SIG-M5 treated with dmso at 0.1 percent for 504 hours (cell line): Measurements from ENCODE around the gene MTA2.

Source experiments
- DNase-seq: peaks from one replicate; lab custom pipeline; 2025; ENCODE audit not compliant: unreplicated experiment; lab: John Stamatoyannopoulos, UW

Gene MTA2

GRCh38 chr11:62612366-62613290 lies 11.0 kb upstream of the MTA2 start, which contains the start of the genes EML3 and ROM1:
Gene EML3 (minus strand): TSS chr11:62612775. CDS start chr11:62612457, 318 bp downstream.
Gene ROM1 (plus strand): TSS chr11:62613257. CDS start chr11:62613282, 25 bp downstream.
- peak; percentile 66 for DNase-seq

DNA sequence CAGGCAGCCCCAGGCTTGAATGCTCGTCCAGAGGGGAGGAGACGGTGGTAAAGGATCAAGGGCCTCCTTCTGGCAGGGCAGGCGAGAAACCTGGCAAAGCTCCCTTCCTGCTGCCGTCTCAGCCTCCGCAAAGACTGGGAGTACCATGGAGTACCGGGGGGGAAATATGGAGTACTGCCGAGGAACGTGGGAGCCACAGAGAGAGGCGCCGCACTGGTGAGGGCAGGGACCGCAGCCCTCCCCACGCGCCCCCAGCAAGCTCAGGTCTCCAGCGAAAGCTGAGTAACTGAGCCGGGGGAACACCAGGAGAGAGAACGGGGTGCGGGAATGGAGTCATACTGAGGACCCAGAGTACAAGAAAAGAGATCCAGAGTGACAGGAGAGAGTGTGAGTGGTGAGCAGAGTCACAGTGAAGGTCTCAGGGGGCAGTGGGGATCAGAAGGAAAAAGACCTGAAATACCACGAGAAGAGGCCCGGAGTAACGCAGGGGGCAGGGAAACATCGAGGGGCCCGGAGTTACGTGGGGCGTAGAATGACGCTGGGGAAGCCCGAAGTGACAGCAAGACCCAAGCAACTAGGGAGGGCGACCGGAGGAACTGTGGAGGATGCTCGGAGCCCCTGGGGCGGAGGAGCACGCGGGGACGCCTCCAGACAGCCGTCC lies 10.2 kb upstream of the MTA2 start:
- peak; percentile 54 for DNase-seq

GRCh38 chr11:62610814-62611704 lies 9.4 kb upstream of the MTA2 start:
- DNase-seq = no peak

- DNase-seq = no peak
These were observed 8.7 kb upstream of the MTA2 start for GRCh38 chr11:62610403-62610802.

DNA sequence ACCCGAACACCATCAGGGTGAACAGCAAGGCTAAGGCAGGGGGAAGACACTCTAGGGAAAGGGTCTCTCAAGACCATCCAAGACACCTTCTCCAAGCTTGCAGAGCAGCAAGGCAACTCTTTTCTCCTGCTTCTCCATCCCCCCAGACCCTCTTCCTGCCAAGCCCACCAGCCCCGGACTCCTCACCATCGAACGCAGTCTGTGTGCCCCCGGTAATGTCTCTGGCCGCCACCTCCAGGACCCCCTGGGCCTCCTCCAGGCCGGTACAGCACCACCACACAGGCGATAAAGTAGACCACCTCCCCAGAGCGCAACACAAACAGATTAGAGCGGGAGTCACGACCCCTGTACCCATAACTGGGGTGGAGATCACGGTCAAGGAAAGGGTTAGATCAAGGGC lies 7.1 kb upstream of the MTA2 start:
- no peak for DNase-seq

DNA sequence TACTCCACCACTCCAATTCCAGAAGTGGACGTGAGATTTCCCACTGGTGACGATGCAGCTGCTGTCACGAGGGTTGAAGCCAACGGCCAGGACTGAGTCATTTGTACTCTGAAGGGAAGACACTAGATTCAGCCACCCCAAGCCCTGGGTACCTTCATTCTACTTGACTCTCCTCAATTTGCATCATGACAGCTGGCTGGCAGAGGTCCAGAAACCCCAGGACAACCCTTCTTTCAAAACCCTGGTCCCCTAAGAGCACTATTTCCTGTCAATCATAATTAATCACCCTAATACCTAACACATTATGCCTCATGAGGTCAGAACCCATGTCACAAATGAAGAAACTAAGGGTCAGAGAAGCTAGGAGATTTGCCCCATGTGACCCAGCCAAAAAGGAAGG lies 6.0 kb upstream of the MTA2 start:
- DNase-seq = no peak

GRCh38 chr11:62605902-62606301 lies 4.2 kb upstream of the MTA2 start:
- no peak for DNase-seq

DNA sequence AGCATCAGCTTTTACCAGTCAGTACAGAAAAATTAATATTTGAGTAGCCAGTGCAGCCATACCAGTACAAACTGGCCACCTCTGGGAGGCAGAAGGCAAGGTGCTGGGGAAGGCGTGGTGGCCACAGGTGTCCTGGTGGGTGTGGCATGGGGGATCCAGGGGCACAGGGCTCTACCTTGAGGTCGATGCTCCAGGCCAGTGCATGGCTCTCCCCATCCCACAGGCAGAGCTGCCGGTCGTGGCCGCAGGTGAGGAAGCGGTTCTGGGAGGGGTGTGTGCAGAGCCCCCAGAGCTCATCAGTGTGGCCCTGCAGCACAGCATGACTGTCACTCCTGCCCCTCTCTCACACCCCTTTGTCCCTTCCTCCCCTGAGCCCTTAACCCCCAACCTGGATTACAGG lies 3.8 kb upstream of the MTA2 start:
- no peak for DNase-seq

GRCh38 chr11:62604460-62605120 lies 2.9 kb upstream of the MTA2 start:
- DNase-seq = no peak

DNA sequence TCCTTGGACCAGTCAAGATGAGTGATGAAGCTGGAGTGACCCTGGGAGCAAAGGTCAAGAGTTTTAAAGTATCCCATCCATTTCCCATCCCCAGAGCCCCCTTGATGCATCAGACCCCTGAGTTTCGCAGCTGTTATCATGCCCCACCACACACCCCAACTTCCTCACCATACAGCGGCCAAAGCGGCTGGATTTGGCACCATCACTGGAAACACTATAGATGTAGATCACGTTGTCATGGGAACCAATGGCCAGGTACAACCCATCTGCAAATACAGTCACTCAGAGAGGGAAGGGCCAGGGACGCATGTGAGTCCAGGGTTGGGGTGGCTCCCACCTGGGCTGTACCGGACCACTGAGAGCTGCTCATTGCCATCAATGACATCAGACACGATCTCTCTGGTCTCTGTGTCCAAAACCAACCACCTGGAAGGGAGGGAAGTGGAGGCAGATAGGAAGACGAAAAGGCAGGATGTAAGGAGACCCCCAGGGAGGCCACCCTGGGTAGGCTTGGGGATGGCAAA lies 2.2 kb upstream of the MTA2 start:
- DNase-seq = no peak

DNA sequence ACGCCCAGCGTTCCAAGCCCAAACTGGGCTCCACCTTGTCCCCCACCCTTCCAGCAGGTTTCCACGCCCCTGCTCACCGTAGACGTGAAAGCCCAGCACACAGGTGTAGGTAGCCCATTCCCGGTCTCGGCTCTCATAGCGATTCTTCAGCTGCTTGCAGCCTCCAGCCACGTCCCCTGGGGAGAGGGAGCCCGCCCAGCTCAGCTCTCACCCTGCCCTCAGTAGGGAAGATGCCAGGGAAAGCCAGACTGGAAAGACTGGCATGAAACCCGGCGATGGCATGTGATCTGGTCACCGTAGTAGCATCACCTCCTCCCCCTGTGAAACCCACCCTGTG lies 1.4 kb upstream of the MTA2 start:
- no peak for DNase-seq

- DNase-seq = no peak
These were observed 741 bp upstream of the MTA2 start for GRCh38 chr11:62602141-62603071.

- peak; percentile 10 for DNase-seq
These were observed 618 bp downstream of the MTA2 start for GRCh38 chr11:62601122-62601371.

GRCh38 chr11:62600367-62601121 lies 1.1 kb downstream of the MTA2 start:
- DNase-seq = peak; percentile 14

GRCh38 chr11:62599901-62600300 lies 1.8 kb downstream of the MTA2 start:
- DNase-seq = no peak

DNA sequence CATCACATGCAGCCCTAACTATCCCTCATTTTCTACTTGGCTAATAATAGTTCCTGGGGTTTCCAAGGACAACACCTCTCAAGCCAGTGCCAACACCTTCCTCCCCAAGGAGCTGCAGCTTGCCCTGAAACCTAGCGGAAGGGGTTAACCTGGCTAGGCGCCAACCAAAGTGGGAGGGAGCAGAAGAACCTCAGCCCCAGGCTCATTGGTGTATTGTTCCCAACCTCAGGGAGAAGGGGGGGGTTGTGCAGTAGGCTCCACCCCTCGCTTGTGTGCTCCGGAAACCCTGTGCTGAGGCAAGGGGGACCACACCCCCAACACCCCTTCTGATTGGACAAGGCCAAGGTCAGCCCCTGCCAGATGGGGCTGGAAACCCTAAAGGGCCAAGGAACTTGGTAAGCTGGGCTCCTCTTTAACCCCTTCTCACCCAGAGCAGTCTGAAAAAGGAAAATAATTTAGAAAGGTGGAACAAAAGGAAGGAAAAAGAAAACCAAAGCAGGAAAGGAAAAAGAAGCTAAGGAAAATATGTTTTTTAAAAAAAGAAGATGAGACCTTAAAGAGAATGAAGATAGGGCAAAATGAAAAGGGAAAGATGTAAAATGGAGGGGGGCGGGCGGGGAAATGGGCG lies 2.5 kb downstream of the MTA2 start:
- peak; percentile 95 for DNase-seq

DNA sequence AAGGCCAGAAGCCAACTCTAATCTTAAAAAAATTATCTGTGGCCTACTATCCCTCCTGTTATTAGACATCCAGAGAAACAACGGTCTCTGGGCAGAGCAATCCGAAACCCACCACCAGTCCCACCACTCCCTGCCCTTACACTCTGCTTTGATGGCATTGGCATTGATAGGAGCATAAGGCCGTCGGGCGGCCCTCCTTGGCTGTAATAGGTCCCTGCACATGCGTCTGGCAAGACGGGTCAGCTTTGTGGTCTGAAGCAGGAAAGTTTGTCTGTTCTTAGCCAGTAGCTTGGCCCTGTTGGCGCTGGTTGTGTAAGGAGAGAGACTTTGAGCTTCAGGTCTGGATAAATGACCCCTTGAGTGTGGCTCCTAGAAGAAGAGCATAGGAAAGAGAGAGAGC lies 6.5 kb downstream of the MTA2 start:
- DNase-seq = no peak

GRCh38 chr11:62593434-62594044 lies 8.1 kb downstream of the MTA2 start:
- DNase-seq = peak; percentile 81
